T-cell (primary cell): Measurements from ENCODE around the gene SH3BGR. TPM values are rescaled to one million over a fixed set of nuclear protein-coding genes. Genes with fewer than 3 reads are reported as not detected.

Source experiments
- ATAC-seq, 4 experiments: fragments of 200-7000 bp in 3 of 4; fragments of 150-1000 bp in 1 of 4; cut with Tn5 transposase; replicated peaks in 1 of 4; 1 replicate in 3 of 4; 2 replicates in 1 of 4; pipeline ENCODE4 v1.10.0; 2021; ENCODE audit warnings: moderate library complexity in 3 of 4, mild to moderate bottlenecking in 2 of 4, moderate number of reproducible peaks in 1 of 4
- CTCF ChIA-PET, 2 donors: fragments of 300-600 bp; sonication (Branson Sonifier 250); formaldehyde crosslinking; loops; one replicate each; lab custom pipeline; 2022; ENCODE audit warnings: antibody characterized with exemption in 2 of 2; lab: Charles Lee
- POLR2A ChIA-PET, 2 donors: fragments of 300-600 bp; sonication (Branson Sonifier 250); formaldehyde crosslinking; loops; one replicate each; lab custom pipeline; 2022; ENCODE audit warnings: antibody characterized with exemption in 2 of 2; lab: Charles Lee
- DNase-seq, 35 experiments: peaks; one replicate each; pipeline versions ENCODE4 v3.0.0 to v3.0.0-alpha.2; 2013 to 2023
- H3K27ac ChIP-seq: one replicate; pipeline ENCODE4 v1.5.1; 2013; ENCODE audit warnings: low read length
- H3K27me3 ChIP-seq, 2 experiments: replicated peaks in 1 of 2; 1 replicate in 1 of 2; 2 replicates in 1 of 2; pipeline versions ENCODE4 v1.6.1 to v1.7.0; 2013; ENCODE audit warnings: low read length in 1 of 2, mixed read lengths in 1 of 2; ENCODE audit not compliant: control insufficient read depth in 2 of 2, insufficient read depth in 2 of 2; ENCODE audit errors: extremely low read depth in 1 of 2
- H3K36me3 ChIP-seq, 2 donors: 1 replicate in 1 of 2; 2 replicates in 1 of 2; pipeline versions ENCODE4 v1.6.1 to v1.7.0; 2013; ENCODE audit warnings: low read length in 1 of 2; ENCODE audit not compliant: control insufficient read depth in 2 of 2, insufficient read depth in 1 of 2; ENCODE audit errors: extremely low read depth in 1 of 2
- H3K4me1 ChIP-seq, 2 experiments: 1 replicate in 1 of 2; 2 replicates in 1 of 2; pipeline versions ENCODE4 v1.6.1 to v1.7.0; 2013; ENCODE audit warnings: low read length in 2 of 2, mixed read lengths in 1 of 2; ENCODE audit not compliant: insufficient read depth in 2 of 2, control insufficient read depth in 1 of 2; ENCODE audit errors: extremely low read depth in 1 of 2
- H3K4me3 ChIP-seq, 2 donors: 1 replicate in 1 of 2; 2 replicates in 1 of 2; pipeline versions ENCODE4 v1.5.1 to v1.7.0; 2013; ENCODE audit warnings: mild to moderate bottlenecking in 2 of 2, low read length in 1 of 2, moderate library complexity in 1 of 2; ENCODE audit not compliant: control insufficient read depth in 1 of 2; ENCODE audit errors: extremely low read depth in 1 of 2
- H3K9me3 ChIP-seq: 2 replicates; pipeline ENCODE4 v1.7.0; 2013
- H3K27ac Mint-ChIP-seq, 2 donors: one replicate each; pipeline ENCODE4 v1.8.0; 2020 to 2021; ENCODE audit warnings: mild to moderate bottlenecking in 2 of 2, mixed read lengths in 2 of 2
- H3K27me3 Mint-ChIP-seq, 2 donors: one replicate each; pipeline ENCODE4 v1.8.0; 2021 to 2022; ENCODE audit warnings: mixed read lengths in 2 of 2
- H3K36me3 Mint-ChIP-seq: one replicate; pipeline ENCODE4 v1.8.0; 2021; ENCODE audit warnings: mixed read lengths
- H3K4me1 Mint-ChIP-seq, 3 donors: one replicate each; pipeline ENCODE4 v1.8.0; 2020 to 2022; ENCODE audit warnings: mixed read lengths in 3 of 3, mild to moderate bottlenecking in 1 of 3
- H3K4me3 Mint-ChIP-seq, 3 donors: one replicate each; pipeline ENCODE4 v1.8.0; 2020 to 2022; ENCODE audit warnings: mild to moderate bottlenecking in 3 of 3, mixed read lengths in 3 of 3, moderate library complexity in 3 of 3
- H3K9me3 Mint-ChIP-seq, 3 donors: one replicate each; pipeline ENCODE4 v1.8.0; 2020 to 2022; ENCODE audit warnings: mixed read lengths in 3 of 3
- WGBS: methylation state at CpG from one replicate; pipeline ENCODE4 v1.1.5; 2013; ENCODE audit warnings: missing lambda C conversion rate; ENCODE audit not compliant: insufficient coverage; 5-methylcytosine and 5-hydroxymethylcytosine counted together
- total RNA-seq, 35 experiments: library from RNA in 6 of 35; stranded (reverse) in 6 of 35; fragments of 120-200 nt in 1 of 35; gene quantifications; one replicate each; pipeline versions ENCODE4 v1.2.1 to v1.2.4 and lab custom pipeline; 2013 to 2026

Gene SH3BGR
- total RNA-seq, 5 donors from 2014 or later (not counting 1 experiment from before 2014, with no cell fraction given) = 1.3 to 2.0 (median 1.8) TPM

- H3K27me3 ChIP-seq = peaks cover 0 to 4% of the 10 kb centered on the region in 2 experiments
- no peak overlapping the region for H3K27ac ChIP-seq
- no peaks in the 10 kb centered on the region for H3K9me3 ChIP-seq
- DNase-seq = no peak
- no CpG with 5 or more reads among the region's 6 CpGs for WGBS
- Mint-ChIP-seq H3K27ac (no peak overlapping the region), H3K4me3 (no peak overlapping the region), H3K36me3 (no peaks in the 10 kb centered on the region), H3K27me3 (peaks cover 9 to 13% of the 10 kb centered on the region in 2 donors), H3K9me3 (peaks cover 0 to 7% (median 0%) of the 10 kb centered on the region in 3 donors), H3K4me1 (peaks cover 0 to 5% (median 0%) of the 10 kb centered on the region in 3 donors)
- ChIA-PET CTCF (no interaction called here), POLR2A (no interaction called here)
- no peak for ATAC-seq
- H3K4me1 ChIP-seq = no peaks in the 10 kb centered on the region
- H3K4me3 ChIP-seq = no peak overlapping the region
- no peaks in the 10 kb centered on the region for H3K36me3 ChIP-seq
These were observed 104.3 kb downstream of the SH3BGR start for GRCh38 chr21:39555911-39556590.

- DNase-seq (no peak), ATAC-seq (no peak)
- Histone ChIP-seq H3K36me3 (no peaks in the 10 kb centered on the region), H3K27me3 (peaks cover 0 to 4% of the 10 kb centered on the region in 2 experiments), H3K4me3 (no peak overlapping the region), H3K27ac (no peak overlapping the region), H3K9me3 (no peaks in the 10 kb centered on the region), H3K4me1 (no peaks in the 10 kb centered on the region)
- CTCF ChIA-PET = no interaction called here
- Mint-ChIP-seq H3K27ac (no peak overlapping the region), H3K36me3 (no peaks in the 10 kb centered on the region), H3K27me3 (peaks cover 0 to 2% of the 10 kb centered on the region in 2 donors), H3K4me3 (no peak overlapping the region), H3K4me1 (no peaks in the 10 kb centered on the region), H3K9me3 (peaks cover 0 to 7% (median 0%) of the 10 kb centered on the region in 3 donors)
- WGBS = 0% methylated on average over 1 of the region's 3 CpGs
- POLR2A ChIA-PET = no interaction called here
These were observed 107.7 kb downstream of the SH3BGR start for GRCh38 chr21:39559511-39559910.

GRCh38 chr21:39561140-39561539 is 109.4 kb downstream of the SH3BGR start:
- CTCF ChIA-PET = no interaction called here
- H3K4me1 Mint-ChIP-seq = no peaks in the 10 kb centered on the region
- Histone ChIP-seq H3K27me3 (peaks cover 0 to 5% of the 10 kb centered on the region in 2 experiments), H3K36me3 (no peaks in the 10 kb centered on the region), H3K9me3 (no peaks in the 10 kb centered on the region), H3K4me1 (no peaks in the 10 kb centered on the region), H3K27ac (no peak overlapping the region), H3K4me3 (no peak overlapping the region)
- H3K4me3 Mint-ChIP-seq = no peak overlapping the region
- ATAC-seq (no peak), DNase-seq (no peak)
- WGBS = no CpG with 5 or more reads among the region's 2 CpGs
- POLR2A ChIA-PET = interaction anchor here in 1 of 2 donors (0.6 kb wide), 1 partner anchor 1387 kb away, joined by 3 read pairs; no protein-coding TSS in a partner anchor
- H3K9me3 Mint-ChIP-seq = peaks cover 0 to 7% (median 0%) of the 10 kb centered on the region in 3 donors
- H3K27me3 Mint-ChIP-seq = peaks cover 0 to 2% of the 10 kb centered on the region in 2 donors
- no peak overlapping the region for H3K27ac Mint-ChIP-seq
- no peaks in the 10 kb centered on the region for H3K36me3 Mint-ChIP-seq

GRCh38 chr21:39562791-39563770 is 111.3 kb downstream of the SH3BGR start:
- H3K36me3 ChIP-seq = no peaks in the 10 kb centered on the region
- Mint-ChIP-seq H3K36me3 (no peaks in the 10 kb centered on the region), H3K27ac (no peak overlapping the region), H3K4me1 (no peaks in the 10 kb centered on the region), H3K27me3 (peaks cover 0 to 2% of the 10 kb centered on the region in 2 donors), H3K4me3 (no peak overlapping the region), H3K9me3 (peaks cover 0 to 6% (median 0%) of the 10 kb centered on the region in 3 donors)
- no peaks in the 10 kb centered on the region for H3K9me3 ChIP-seq
- 77% methylated on average over 7 of the region's 12 CpGs for WGBS
- no peaks in the 10 kb centered on the region for H3K4me1 ChIP-seq
- ChIA-PET POLR2A (no interaction called here), CTCF (no interaction called here)
- no peak overlapping the region for H3K4me3 ChIP-seq
- ATAC-seq (no peak), DNase-seq (no peak)
- H3K27ac ChIP-seq = no peak overlapping the region
- H3K27me3 ChIP-seq = peaks cover 0 to 5% of the 10 kb centered on the region in 2 experiments

- H3K9me3 ChIP-seq = no peaks in the 10 kb centered on the region
- H3K36me3 ChIP-seq = no peaks in the 10 kb centered on the region
- no peak overlapping the region for H3K27ac Mint-ChIP-seq
- ChIA-PET POLR2A (no interaction called here), CTCF (no interaction called here)
- H3K9me3 Mint-ChIP-seq = no peaks in the 10 kb centered on the region
- no peaks in the 10 kb centered on the region for H3K4me1 Mint-ChIP-seq
- H3K4me3 ChIP-seq = no peak overlapping the region
- no peaks in the 10 kb centered on the region for H3K4me1 ChIP-seq
- H3K27me3 ChIP-seq = peaks cover 0 to 8% of the 10 kb centered on the region in 2 experiments
- DNase-seq (no peak), ATAC-seq (no peak)
- H3K36me3 Mint-ChIP-seq = no peaks in the 10 kb centered on the region
- no peak overlapping the region for H3K4me3 Mint-ChIP-seq
- 44% methylated on average over 1 of the region's 3 CpGs for WGBS
- peaks cover 0 to 2% of the 10 kb centered on the region in 2 donors for H3K27me3 Mint-ChIP-seq
- no peak overlapping the region for H3K27ac ChIP-seq
These were observed 112.4 kb downstream of the SH3BGR start for GRCh38 chr21:39564200-39564599.
